Adipose tissue (tissue), 3 donors: Measurements from ENCODE around the gene SACS. TPM values are rescaled to one million over a fixed set of nuclear protein-coding genes. Genes with fewer than 3 reads are reported as not detected.

Experiments used
- H3K27ac ChIP-seq: one replicate; pipeline ENCODE4 v1.5.1; 2013; ENCODE audit warnings: low read depth, low read length
- WGBS, 3 donors: extraction: QIAGEN DNeasy Blood & Tissue Kit; methylation state at CpG; one replicate each; pipeline ENCODE4 v1.1.7; 2013; 5-methylcytosine and 5-hydroxymethylcytosine counted together
- polyA plus RNA-seq, 3 donors: library from polyadenylated mRNA; stranded (reverse); fragments of 200-250 nt; gene quantifications; one replicate each; pipeline ENCODE4 v1.2.3, GENCODE V29; 2013
- donor health status: healthy with polysubstance abuse.
- donor health status: Bipolar disorder and iron deficiency.
- donor health status: healthy.

SACS gene
- 1 to 10 TPM; 1.7 to 4.3 (median 2.9) TPM for polyA plus RNA-seq

GRCh38 chr13:23433171-23434153 lies at the start of gene SACS:
Gene SACS, minus strand, starts transcription at chr13:23433702. Its CDS starts 22,463 bp downstream, at chr13:23411239.
- no peak within 1 kb of the TSS for H3K27ac ChIP-seq
- WGBS, 3 donors = 5 to 15% (median 12%) methylated on average over 26 of the region's 26 CpGs

DNA sequence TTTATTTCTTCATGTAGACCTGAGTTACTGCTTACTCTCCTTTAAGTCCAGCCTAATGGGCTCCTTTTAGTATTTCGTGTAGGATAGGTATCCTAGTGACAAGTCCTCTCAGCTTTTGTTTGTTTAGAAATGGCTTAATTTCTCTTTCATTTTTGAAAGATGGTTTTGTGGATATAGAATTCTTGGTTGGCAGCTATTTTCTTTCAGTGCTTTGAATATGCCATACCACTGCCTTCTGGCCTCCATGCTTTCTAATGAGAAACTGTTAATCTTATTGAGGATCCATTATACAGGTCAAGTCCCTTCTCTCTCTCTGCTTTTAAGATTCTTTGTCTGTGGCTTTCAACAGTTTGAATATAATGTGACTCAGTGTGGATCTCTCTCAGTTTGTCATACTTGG lies 46.8 kb upstream of the SACS start:
- H3K27ac ChIP-seq = no peak overlapping the region
- WGBS, 3 donors = 70 to 90% (median 81%) methylated on average over 1 of the region's 1 CpG

- no peak overlapping the region for H3K27ac ChIP-seq
These were observed 43.6 kb upstream of the SACS start for GRCh38 chr13:23477101-23477500.

DNA sequence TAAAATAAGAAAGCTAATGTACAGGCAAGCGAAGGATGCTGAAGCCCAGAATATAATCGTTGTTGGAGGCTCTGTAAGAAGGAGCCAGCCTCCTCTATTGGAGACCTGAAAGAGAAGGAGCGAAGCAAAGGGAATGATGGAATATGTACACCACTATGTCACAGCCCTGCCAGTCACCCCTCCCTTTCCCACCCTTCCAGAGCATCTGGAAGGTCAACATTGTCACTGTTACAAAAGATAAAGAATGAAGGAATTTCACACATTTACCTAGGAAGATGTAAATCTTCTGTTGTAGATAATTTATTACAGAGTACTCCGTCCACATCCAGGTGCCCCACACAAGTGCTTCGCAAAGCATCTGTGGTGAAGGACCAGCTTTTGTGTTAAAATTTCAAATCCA lies 39.7 kb upstream of the SACS start:
- H3K27ac ChIP-seq = no peak overlapping the region
- WGBS, 3 donors = 82 to 94% (median 93%) methylated on average over 5 of the region's 5 CpGs

GRCh38 chr13:23472189-23472588 lies 38.7 kb upstream of the SACS start:
- WGBS, 3 donors = 84 to 95% (median 88%) methylated on average over 4 of the region's 4 CpGs
- H3K27ac ChIP-seq = no peak overlapping the region

GRCh38 chr13:23470790-23471614 lies 37.5 kb upstream of the SACS start:
- WGBS, 3 donors = 29 to 78% (median 70%) methylated on average over 7 of the region's 7 CpGs
- H3K27ac ChIP-seq = no peak overlapping the region

DNA sequence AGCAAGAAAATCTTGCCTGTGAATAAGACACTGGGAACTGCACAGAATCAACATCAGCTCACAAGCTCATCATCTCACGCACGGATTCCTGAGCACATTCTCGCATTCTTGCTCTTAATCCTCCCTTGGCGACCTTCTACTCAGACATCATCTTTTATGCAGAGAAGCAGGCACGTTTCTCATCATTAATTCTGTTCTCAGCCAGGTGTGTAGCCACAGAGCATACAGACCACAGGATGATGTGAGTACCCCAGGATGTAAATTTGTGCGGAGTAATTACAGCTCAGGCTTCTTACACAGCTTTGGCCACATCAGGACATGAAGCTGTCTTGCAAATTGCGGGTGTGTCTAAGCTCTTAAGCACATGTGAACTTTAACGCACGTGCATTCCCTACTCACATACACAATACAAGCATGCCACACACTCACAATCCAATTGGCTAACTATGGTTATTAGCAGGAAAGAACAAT lies 36.5 kb upstream of the SACS start:
- 68 to 76% (median 73%) methylated on average over 9 of the region's 9 CpGs for WGBS, 3 donors
- no peak overlapping the region for H3K27ac ChIP-seq

GRCh38 chr13:23468811-23469210 lies 35.3 kb upstream of the SACS start:
- 61 to 75% (median 69%) methylated on average over 3 of the region's 3 CpGs for WGBS, 3 donors

DNA sequence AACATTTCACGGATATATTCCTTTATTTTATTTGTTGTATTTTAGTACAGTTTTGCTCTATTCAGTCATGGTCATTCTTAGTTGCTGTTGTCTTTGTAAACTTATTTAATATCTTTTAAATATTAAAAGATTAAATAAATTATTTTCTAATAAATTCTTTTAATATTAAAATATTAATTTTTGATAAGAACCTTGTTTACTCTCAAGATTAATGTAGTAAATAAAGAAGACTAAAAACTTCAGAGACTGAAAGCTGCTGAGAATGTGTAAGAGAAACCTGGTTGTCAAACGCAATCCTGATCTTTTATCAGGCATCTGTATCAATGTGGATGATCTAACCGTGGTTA lies 34.4 kb upstream of the SACS start:
- H3K27ac ChIP-seq = no peak overlapping the region
- WGBS, 3 donors = 87 to 93% (median 92%) methylated on average over 3 of the region's 3 CpGs

More at GRCh38 chr13:23468811-23469210, 35.3 kb upstream of the SACS start:
- no peak overlapping the region for H3K27ac ChIP-seq

DNA sequence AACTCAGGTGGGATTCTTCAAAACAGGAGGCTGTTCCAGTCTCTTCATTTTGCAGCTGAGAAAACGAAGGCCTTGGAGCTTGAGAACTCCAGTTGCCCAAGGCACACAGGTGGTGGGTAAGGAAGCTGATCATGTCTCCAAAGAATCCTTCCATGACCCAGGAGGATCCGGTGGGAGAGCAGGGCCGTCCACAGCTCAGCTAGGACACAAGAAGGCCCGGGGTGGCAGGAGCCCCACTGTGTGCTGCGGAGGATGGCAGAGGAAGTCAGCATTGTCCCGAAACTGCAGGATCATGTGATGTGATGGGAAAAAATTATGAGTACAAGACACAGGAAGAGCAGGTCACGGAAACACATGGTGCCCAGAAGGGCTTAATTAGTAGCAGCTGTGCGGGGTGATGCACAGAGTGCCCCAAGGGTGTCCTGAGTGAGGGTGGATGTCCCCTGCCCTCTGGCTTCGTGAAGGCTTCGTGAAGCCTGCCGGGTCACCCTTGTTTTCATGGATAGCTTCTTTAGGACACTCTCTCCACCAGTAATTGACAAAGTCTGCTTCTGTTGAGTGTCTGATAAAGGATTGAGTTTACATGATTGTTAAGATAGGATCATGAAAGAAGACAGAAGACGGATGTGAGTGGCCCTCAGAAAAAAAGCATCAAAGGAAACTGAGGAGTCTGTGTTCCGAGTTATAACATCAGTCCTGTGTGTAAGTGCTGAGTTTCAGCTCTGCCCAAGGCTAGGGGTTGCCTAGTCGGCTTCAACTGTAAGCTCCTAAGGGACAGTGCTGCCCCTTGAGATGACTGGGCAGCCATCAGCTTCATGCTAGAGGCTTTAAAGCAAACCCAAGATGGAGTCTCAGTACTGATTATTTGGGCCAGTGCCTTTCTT lies 33.8 kb upstream of the SACS start:
- 62 to 71% (median 70%) methylated on average over 14 of the region's 14 CpGs for WGBS, 3 donors

DNA sequence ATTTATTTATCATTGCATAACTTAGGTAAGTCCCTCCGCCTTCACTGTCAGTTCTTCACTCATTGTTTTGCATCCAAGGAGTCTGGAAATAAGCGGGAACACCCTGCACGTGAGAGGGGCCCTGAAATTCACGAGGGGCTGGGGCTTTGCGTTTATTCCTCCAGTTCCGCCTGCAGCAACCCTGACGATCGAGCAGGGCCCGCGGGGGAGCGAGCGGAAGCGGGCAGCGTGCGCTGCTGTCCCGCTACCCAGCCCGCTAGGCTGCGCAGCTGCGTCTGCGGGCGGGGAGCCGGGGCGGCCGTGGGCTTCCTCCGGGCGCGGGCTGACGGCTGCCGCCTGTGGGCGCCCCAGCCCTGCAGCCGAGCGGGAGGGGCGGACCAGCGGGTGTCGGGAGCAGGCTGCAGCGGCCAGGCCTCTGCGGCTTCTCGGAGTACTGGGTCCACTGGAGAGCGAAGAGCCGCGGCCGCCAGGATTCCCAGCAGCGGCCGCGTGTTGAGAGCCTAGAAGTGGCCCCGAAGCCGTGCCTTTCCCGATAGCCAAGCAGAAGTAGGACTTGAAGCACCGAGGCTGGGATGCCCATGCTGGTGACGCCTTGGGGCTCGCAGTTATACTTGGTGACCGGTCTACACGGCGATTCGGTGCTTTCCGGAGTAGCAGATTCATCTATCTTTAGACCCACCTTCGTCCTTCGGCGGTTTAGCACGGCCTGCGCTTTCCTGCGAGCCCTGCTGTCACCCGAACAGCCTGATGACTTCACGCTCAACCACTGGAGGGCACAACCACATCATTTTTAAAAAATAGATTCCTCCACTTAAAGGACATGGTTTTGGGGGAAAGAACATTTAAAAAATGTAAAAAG lies 32.9 kb upstream of the SACS start:
- 1 to 3% (median 1%) methylated on average over 54 to 64 of the region's 64 CpGs for WGBS, 3 donors
- H3K27ac ChIP-seq = peak overlapping the region; percentile 45

More for the DNA sequence above, 33.8 kb upstream of the SACS start:
- no peak overlapping the region for H3K27ac ChIP-seq

DNA sequence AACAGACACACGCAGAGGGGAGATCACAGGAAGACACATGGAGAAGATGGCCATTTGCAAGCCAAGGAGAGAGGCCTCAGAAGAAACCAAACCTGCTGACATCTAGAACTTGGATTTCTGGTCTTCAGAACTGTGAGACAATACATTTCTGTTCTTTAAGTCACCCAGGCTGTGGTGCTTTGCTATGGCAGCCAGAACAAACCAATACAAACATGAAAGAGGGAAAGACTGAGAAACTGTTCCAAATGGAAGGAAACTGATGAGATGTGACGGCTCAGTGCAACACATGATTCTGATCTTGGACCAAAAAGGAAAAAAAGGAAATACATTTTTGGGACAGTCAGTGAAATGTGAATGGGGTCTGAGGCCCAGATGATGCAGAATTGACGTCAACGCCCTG lies 30.2 kb upstream of the SACS start:
- no peak overlapping the region for H3K27ac ChIP-seq
- WGBS, 3 donors = 87 to 96% (median 90%) methylated on average over 4 of the region's 4 CpGs

DNA sequence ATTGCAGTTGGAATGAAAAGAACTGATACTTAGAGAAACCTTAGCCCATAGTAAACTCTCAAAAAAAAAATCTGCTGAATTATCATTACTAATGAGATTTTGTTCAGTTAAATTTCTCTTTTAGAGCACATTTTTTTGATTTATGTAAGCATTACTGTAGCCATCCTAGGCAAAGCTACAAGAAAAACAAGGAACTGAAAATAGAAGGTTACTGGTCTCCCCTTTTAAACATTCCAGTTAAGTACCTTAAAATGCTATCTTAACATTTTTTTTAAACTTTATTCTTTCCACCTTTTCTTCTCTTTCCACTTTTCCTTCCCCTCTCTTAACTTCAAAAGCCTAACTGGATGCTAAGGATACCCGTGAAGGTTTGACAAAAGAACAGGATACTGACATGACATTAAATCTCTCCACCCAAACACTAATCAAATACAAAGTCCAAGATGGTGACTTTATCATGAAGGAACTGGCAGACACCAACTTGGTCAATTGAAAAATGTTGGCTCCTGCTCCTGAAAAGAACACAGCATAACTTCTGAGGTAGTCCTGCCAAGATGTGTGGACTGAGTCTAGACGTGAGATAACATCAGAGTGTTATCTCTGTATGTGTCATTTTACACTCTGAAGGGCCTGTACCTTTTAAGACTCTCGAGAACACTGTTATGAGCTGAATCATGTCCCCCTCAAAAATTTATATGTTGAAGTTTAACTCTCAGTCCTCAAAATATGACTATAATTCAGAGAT lies 29.5 kb upstream of the SACS start:
- WGBS, 3 donors = 36 to 61% (median 46%) methylated on average over 3 of the region's 3 CpGs
- no peak overlapping the region for H3K27ac ChIP-seq

DNA sequence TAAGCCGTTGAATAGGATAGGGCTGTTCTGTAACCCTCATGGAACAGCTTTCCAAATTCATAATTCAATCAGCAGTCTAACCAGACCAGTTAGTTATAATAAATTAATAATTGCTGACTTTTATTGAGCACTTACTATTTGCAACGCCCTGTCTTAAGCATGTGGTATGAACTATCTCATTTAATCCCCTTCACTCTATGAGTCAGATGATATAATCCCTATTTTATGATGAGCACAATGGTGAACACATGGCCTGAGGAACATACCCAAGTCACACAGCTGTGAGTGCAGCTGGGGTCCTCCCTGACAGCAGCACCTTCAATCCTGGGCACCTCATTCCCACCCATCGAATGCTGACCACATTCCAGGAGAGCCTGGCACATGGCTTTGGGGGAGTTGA lies 28.0 kb upstream of the SACS start:
- no peak overlapping the region for H3K27ac ChIP-seq
- 67 to 91% (median 89%) methylated on average over 3 of the region's 3 CpGs for WGBS, 3 donors

- WGBS, 3 donors = 81 to 93% (median 87%) methylated on average over 5 of the region's 5 CpGs
- H3K27ac ChIP-seq = no peak overlapping the region
These were observed 27.4 kb upstream of the SACS start for GRCh38 chr13:23460921-23461320.

- no peak overlapping the region for H3K27ac ChIP-seq
- WGBS, 3 donors = 32 to 62% (median 44%) methylated on average over 1 of the region's 1 CpG
These were observed 26.8 kb upstream of the SACS start for GRCh38 chr13:23460309-23460708.

GRCh38 chr13:23458989-23459388 lies 25.5 kb upstream of the SACS start:
- H3K27ac ChIP-seq = no peak overlapping the region
- 77 to 92% (median 89%) methylated on average over 4 of the region's 4 CpGs for WGBS, 3 donors
